HepG2 (cell line): ENCODE data around the gene IWS1. TPM values are rescaled to one million over a fixed set of nuclear protein-coding genes. Genes with fewer than 3 reads are reported as not detected.

Experiments
- FLYWCH1 ChIP-seq: sonication (generic); formaldehyde crosslinking; IDR thresholded peaks from 2 replicates; pipeline ENCODE4 v1.8.1; 2023; ENCODE audit warnings: mild to moderate bottlenecking, missing genetic modification reagents
- KDM6A ChIP-seq: IDR thresholded peaks from 2 replicates; pipeline ENCODE4 v1.6.1; 2016; ENCODE audit warnings: low read depth
- KMT2B ChIP-seq: IDR thresholded peaks from 2 replicates; pipeline ENCODE4 v1.6.1; 2016; ENCODE audit warnings: missing genetic modification reagents, missing compliant biosample characterization
- MEIS1 ChIP-seq: sonication (generic); formaldehyde crosslinking; IDR thresholded peaks from 2 replicates; pipeline ENCODE4 v1.9.0; 2021; ENCODE audit warnings: mild to moderate bottlenecking, missing genetic modification reagents, moderate library complexity, borderline replicate concordance
- NCOA2 ChIP-seq: sonication (generic); formaldehyde crosslinking; IDR thresholded peaks from 2 replicates; pipeline ENCODE4 v1.8.0; 2022; ENCODE audit warnings: inconsistent platforms
- POLR2A ChIP-seq, 2 experiments: IDR thresholded peaks; 2 replicates each; pipeline ENCODE4 v1.6.1; 2011; ENCODE audit warnings: low read depth in 2 of 2, low read length in 2 of 2, mild to moderate bottlenecking in 1 of 2, moderate library complexity in 1 of 2; ENCODE audit not compliant: insufficient read depth in 1 of 2
- SRSF4 ChIP-seq: fragments of 200-400 bp; formaldehyde crosslinking; IDR thresholded peaks from one replicate; pipeline ENCODE4 v1.6.1; 2018; ENCODE audit warnings: mild to moderate bottlenecking, low read depth, low read length, moderate library complexity; ENCODE audit not compliant: poor library complexity, severe bottlenecking
- ZBTB1 ChIP-seq: sonication (generic); formaldehyde crosslinking; IDR thresholded peaks from 2 replicates; pipeline ENCODE4 v1.4.0; 2020; ENCODE audit warnings: missing genetic modification reagents, borderline replicate concordance
- ZBTB7A ChIP-seq: sonication (generic); formaldehyde crosslinking; IDR thresholded peaks from 2 replicates; pipeline ENCODE4 v1.8.0; 2022; ENCODE audit warnings: mild to moderate bottlenecking, missing genetic modification reagents
- ZNF564 ChIP-seq: sonication (generic); formaldehyde crosslinking; IDR thresholded peaks from 2 replicates; pipeline ENCODE4 v1.8.1; 2023; ENCODE audit warnings: mild to moderate bottlenecking, missing genetic modification reagents
- ZNF761 ChIP-seq: sonication (generic); formaldehyde crosslinking; conservative IDR thresholded peaks from 2 replicates; pipeline ENCODE4 v1.4.0; 2020; ENCODE audit warnings: mild to moderate bottlenecking, missing genetic modification reagents
- ZNF768 ChIP-seq: sonication (generic); formaldehyde crosslinking; IDR thresholded peaks from 2 replicates; pipeline ENCODE4 v1.4.0; 2020; ENCODE audit warnings: missing genetic modification reagents
- polyA plus RNA-seq, 8 experiments: library from polyadenylated mRNA; depleted of rRNA in 3 of 8; stranded (reverse) in 7 of 8; unstranded in 1 of 8; fragments of >200 nt; fragmentation: Illumina TruSeq in 4 of 8; extraction: Trizol in 4 of 8; gene quantifications; 2 replicates each; pipeline versions ENCODE4 v1.2.1 to v1.2.3, GENCODE V29; 2011 to 2016; ENCODE audit warnings: low read depth in 4 of 8, missing spikeins in 1 of 8, mixed read lengths in 1 of 8; ENCODE audit not compliant: insufficient read depth in 1 of 8
- total RNA-seq, 5 experiments: library from RNA; depleted of rRNA; stranded (reverse); fragments of >200 nt; fragmentation: Illumina TruSeq; extraction: Trizol; gene quantifications; 2 replicates each; pipeline ENCODE4 v1.2.3, GENCODE V29; 2016; ENCODE audit warnings: low read depth in 1 of 5
- TF ChIP-seq, protein P1 (sequence below): sonication (generic); formaldehyde crosslinking; IDR thresholded peaks from 2 replicates; pipeline ENCODE4 v1.9.0; 2022; ENCODE audit warnings: low read depth, missing genetic modification reagents
- TF ChIP-seq, protein P2 (sequence below): sonication (generic); formaldehyde crosslinking; IDR thresholded peaks from 2 replicates; pipeline ENCODE4 v1.9.0; 2021; ENCODE audit warnings: missing genetic modification reagents, mild to moderate bottlenecking, borderline replicate concordance
- TF ChIP-seq, protein P3 (sequence below): sonication (generic); formaldehyde crosslinking; IDR thresholded peaks from 2 replicates; pipeline ENCODE4 v1.8.1; 2023; ENCODE audit warnings: mild to moderate bottlenecking, missing genetic modification reagents
- TF ChIP-seq, protein P4 (sequence below): sonication (generic); formaldehyde crosslinking; IDR thresholded peaks from 2 replicates; pipeline ENCODE4 v1.4.0; 2020; ENCODE audit warnings: mild to moderate bottlenecking, missing genetic modification reagents
- TF ChIP-seq, protein P5 (sequence below): sonication (generic); formaldehyde crosslinking; IDR thresholded peaks from 2 replicates; pipeline ENCODE4 v1.4.0; 2020; ENCODE audit warnings: missing genetic modification reagents

The IWS1 gene
- total and polyA plus RNA-seq, 2 of the 13 experiments (the other 11 are each of a cell fraction or from before 2014, with no cell fraction given) = 28.9 to 62.3 TPM

DNA sequence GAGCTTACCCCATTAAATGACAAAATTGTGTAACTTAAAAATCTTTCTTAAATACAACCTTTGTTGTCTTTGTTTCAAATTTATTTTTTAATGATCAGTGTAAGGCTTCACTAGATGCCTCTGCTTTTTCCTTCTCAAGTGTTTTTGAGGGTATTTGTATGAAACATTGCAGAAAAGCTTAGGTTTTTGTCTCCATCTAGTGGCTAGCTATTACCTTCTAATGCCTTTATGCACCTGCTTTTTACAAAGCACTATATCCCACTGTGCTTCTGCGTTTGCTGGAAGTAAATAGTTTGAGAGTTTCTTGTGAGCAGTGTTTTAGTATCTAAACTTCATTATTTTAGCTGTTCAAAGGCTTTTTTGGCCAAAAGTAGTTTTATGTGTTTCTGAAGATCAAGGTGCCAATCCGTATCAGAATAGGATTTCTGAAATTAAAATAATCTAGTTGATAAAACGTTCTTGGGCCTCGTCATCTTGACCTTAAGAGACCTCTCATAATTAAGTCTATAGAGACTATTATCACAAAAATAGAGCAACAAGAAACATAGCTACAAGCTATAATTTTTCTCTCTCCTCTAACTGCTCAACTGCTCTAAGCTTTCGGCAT lies 47.0 kb downstream of the IWS1 start (continued):
- TF ChIP-seq POLR2A (IDR thresholded peaks at IDR 0.05; ENCODE audit: insufficient read depth in 1 of 2, low read depth in 2 of 2, low read length in 2 of 2) (no peak), SRSF4 (no peak), MEIS1 (no peak), ZBTB7A (no peak), ZNF761 (CRISPR knock-in tag) (no peak), FLYWCH1 (no peak), ZNF564 (CRISPR knock-in tag) (no peak), ZNF768 (CRISPR knock-in tag) (no peak), NCOA2 (CRISPR knock-in tag) (no peak), KMT2B (CRISPR knock-in tag) (no peak), ZBTB1 (CRISPR knock-in tag) (no peak), KDM6A (CRISPR knock-in tag) (no peak)
- TF ChIP-seq, protein P1, sequence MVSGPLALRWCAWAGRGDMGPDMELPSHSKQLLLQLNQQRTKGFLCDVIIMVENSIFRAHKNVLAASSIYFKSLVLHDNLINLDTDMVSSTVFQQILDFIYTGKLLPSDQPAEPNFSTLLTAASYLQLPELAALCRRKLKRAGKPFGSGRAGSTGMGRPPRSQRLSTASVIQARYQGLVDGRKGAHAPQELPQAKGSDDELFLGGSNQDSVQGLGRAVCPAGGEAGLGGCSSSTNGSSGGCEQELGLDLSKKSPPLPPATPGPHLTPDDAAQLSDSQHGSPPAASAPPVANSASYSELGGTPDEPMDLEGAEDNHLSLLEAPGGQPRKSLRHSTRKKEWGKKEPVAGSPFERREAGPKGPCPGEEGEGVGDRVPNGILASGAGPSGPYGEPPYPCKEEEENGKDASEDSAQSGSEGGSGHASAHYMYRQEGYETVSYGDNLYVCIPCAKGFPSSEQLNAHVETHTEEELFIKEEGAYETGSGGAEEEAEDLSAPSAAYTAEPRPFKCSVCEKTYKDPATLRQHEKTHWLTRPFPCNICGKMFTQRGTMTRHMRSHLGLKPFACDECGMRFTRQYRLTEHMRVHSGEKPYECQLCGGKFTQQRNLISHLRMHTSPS (CRISPR knock-in tag) = no peak
- TF ChIP-seq, protein P2, sequence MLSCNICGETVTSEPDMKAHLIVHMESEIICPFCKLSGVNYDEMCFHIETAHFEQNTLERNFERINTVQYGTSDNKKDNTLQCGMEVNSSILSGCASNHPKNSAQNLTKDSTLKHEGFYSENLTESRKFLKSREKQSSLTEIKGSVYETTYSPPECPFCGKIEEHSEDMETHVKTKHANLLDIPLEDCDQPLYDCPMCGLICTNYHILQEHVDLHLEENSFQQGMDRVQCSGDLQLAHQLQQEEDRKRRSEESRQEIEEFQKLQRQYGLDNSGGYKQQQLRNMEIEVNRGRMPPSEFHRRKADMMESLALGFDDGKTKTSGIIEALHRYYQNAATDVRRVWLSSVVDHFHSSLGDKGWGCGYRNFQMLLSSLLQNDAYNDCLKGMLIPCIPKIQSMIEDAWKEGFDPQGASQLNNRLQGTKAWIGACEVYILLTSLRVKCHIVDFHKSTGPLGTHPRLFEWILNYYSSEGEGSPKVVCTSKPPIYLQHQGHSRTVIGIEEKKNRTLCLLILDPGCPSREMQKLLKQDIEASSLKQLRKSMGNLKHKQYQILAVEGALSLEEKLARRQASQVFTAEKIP = no peak
- TF ChIP-seq, protein P3, sequence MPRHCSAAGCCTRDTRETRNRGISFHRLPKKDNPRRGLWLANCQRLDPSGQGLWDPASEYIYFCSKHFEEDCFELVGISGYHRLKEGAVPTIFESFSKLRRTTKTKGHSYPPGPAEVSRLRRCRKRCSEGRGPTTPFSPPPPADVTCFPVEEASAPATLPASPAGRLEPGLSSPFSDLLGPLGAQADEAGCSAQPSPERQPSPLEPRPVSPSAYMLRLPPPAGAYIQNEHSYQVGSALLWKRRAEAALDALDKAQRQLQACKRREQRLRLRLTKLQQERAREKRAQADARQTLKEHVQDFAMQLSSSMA (CRISPR knock-in tag) = no peak
- TF ChIP-seq, protein P4, sequence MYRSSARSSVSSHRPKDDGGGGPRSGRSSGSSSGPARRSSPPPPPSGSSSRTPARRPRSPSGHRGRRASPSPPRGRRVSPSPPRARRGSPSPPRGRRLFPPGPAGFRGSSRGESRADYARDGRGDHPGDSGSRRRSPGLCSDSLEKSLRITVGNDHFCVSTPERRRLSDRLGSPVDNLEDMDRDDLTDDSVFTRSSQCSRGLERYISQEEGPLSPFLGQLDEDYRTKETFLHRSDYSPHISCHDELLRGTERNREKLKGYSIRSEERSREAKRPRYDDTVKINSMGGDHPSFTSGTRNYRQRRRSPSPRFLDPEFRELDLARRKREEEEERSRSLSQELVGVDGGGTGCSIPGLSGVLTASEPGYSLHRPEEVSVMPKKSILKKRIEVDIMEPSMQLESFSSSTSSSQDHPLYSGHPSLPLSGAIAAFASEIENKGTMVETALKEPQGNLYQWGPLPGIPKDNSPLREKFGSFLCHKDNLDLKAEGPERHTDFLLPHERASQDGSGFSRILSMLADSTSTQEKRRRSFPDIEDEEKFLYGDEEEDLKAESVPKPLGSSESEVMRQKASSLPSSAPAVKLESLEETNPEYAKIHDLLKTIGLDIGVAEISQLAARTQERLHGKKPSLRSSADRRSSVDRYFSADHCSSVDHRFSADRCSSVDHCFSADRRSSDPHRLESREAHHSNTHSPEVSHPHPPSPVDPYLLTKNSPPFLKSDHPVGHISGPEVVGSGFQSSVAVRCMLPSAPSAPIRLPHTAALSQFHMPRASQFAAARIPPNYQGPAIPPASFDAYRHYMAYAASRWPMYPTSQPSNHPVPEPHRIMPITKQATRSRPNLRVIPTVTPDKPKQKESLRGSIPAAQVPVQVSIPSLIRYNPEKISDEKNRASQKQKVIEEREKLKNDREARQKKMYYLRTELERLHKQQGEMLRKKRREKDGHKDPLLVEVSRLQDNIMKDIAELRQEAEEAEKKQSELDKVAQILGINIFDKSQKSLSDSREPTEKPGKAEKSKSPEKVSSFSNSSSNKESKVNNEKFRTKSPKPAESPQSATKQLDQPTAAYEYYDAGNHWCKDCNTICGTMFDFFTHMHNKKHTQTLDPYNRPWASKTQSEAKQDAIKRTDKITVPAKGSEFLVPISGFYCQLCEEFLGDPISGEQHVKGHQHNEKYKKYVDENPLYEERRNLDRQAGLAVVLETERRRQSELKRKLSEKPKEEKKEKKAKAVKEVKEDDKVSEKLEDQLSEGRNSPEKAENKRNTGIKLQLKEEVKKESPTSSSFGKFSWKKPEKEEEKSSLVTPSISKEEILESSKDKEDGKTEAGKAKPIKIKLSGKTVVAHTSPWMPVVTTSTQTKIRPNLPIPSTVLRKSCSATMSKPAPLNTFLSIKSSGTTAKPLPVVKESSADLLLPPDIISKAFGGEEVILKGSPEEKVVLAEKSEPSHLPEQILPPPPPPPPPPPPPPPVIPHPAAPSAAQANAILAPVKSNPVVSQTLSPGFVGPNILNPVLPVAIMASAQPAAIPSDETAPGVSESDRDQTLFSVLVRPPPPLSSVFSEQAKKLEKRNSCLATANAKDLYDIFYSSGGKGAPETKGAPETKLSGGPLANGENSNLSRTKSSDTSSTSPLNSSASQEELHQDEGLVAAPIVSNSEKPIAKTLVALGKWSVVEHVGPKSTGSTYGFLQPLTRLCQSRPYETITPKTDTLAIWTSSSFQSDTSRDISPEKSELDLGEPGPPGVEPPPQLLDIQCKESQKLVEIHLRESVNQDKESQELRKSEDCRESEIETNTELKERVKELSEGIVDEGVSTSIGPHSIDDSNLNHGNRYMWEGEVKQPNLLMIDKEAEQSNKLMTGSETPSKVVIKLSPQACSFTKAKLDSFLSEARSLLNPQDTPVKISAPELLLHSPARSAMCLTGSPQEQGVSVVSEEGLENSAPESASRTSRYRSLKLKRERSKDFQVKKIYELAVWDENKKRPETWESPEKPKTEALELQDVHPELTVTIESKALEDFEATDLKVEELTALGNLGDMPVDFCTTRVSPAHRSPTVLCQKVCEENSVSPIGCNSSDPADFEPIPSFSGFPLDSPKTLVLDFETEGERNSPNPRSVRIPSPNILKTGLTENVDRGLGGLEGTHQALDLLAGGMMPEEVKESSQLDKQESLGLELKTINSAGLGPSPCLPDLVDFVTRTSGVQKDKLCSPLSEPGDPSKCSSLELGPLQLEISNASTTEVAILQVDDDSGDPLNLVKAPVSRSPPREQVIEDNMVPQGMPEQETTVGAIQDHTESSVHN (CRISPR knock-in tag) = no peak
- TF ChIP-seq, protein P5, sequence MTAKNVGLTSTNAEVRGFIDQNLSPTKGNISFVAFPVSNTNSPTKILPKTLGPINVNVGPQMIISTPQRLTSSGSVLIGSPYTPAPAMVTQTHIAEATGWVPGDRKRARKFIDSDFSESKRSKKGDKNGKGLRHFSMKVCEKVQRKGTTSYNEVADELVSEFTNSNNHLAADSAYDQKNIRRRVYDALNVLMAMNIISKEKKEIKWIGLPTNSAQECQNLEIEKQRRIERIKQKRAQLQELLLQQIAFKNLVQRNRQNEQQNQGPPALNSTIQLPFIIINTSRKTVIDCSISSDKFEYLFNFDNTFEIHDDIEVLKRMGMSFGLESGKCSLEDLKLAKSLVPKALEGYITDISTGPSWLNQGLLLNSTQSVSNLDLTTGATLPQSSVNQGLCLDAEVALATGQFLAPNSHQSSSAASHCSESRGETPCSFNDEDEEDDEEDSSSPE (CRISPR knock-in tag) = no peak
